Cardiac fibroblast (primary cell): ENCODE results near the gene DCDC2B.

Experiments used
- DNase-seq, 2 donors: peaks; one replicate each; pipeline versions ENCODE4 v3.0.0 to v3.0.0-alpha.2; 2010; ENCODE audit warnings: low read depth in 2 of 2
- H3K4me3 ChIP-seq, 2 donors: replicated peaks in 1 of 2; 1 replicate in 1 of 2; 2 replicates in 1 of 2; pipeline ENCODE4 v1.5.1; 2011; ENCODE audit warnings: low read depth in 2 of 2, low read length in 2 of 2, mild to moderate bottlenecking in 2 of 2, moderate library complexity in 1 of 2
- TF ChIP-seq, protein P1 (sequence below): IDR thresholded peaks from one replicate; pipeline ENCODE4 v1.5.1; 2011; ENCODE audit warnings: low read depth, mild to moderate bottlenecking, low read length, inconsistent platforms

Gene DCDC2B

DNA sequence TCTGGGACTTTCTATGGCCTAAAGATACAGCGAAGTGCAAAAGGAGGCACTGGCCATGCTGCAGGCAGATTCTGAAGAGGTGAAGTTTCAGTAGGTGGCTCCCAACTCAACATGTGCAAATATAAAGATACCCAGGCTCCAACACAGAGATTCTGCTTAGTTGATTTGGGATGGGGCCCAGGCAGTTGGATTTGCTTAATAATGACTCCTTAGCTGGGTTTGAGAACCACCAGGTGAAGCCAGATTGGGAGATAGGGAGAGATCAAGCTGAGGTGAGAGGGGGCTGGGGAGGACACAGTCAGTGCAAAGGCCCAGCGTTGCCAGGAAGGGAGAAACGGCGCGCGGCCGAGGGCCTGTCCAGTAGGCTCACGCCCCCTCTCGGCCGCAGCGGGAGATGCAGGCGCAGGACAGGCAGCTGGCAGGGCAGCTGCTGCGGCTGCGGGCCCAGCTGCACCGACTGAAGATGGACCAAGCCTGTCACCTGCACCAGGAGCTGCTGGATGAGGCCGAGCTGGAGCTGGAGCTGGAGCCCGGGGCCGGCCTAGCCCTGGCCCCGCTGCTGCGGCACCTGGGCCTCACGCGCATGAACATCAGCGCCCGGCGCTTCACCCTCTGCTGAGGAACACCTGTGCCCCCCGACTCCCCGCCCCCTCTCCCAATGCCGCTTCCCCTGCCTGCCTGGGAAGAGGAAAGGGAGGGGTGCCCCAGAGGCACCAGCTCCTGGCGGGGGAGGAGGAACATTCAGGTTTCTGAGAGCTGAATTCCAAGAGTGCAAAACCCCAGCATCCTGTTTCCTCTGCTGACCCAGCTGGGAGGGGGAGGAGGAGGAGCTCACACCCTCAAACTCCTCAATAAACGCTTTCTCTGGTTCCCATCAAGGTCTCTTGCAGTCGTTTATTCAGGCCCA, 39.3 kb downstream of the DCDC2B start:
- H3K4me3 ChIP-seq = no peak overlapping the region
- peak; percentile 67 to 75 for DNase-seq
- TF ChIP-seq, protein P1, sequence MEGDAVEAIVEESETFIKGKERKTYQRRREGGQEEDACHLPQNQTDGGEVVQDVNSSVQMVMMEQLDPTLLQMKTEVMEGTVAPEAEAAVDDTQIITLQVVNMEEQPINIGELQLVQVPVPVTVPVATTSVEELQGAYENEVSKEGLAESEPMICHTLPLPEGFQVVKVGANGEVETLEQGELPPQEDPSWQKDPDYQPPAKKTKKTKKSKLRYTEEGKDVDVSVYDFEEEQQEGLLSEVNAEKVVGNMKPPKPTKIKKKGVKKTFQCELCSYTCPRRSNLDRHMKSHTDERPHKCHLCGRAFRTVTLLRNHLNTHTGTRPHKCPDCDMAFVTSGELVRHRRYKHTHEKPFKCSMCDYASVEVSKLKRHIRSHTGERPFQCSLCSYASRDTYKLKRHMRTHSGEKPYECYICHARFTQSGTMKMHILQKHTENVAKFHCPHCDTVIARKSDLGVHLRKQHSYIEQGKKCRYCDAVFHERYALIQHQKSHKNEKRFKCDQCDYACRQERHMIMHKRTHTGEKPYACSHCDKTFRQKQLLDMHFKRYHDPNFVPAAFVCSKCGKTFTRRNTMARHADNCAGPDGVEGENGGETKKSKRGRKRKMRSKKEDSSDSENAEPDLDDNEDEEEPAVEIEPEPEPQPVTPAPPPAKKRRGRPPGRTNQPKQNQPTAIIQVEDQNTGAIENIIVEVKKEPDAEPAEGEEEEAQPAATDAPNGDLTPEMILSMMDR = peak; percentile 75

DNA sequence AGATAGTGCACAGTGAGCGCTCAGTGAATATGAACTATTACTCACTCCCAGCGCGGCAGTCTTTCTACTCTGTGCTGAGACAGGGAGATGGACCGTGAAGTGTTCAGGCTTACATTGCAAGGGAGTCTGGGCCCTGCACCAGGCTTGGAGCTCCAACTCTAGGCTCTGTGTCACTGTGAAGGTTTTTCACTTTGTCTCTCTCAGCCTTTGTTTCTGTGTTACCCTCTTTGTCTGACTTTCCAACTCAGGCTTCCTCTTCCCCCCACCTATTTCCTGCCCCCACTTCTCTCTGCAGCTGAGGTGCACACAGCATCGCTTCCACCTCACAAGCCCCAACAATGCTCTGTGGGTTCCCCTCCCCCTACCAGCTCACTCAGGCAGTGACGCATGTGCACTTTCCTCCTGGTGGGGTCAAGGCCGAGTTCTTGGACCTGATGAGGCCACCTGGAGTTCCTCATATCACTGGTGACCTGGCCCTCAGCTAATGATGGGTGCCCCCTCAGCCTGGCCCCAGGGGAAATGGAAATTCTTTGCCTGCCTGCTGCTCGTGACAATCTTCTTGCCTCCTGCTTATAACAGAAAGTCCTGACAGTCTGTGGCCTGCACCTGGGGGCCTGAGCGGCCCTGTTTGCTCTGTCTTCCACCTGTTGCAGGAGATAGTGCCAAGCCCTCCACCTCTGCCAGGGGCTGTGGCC, 41.1 kb downstream of the DCDC2B start:
- no peak overlapping the region for H3K4me3 ChIP-seq
- TF ChIP-seq, protein P1 = no peak

DNA sequence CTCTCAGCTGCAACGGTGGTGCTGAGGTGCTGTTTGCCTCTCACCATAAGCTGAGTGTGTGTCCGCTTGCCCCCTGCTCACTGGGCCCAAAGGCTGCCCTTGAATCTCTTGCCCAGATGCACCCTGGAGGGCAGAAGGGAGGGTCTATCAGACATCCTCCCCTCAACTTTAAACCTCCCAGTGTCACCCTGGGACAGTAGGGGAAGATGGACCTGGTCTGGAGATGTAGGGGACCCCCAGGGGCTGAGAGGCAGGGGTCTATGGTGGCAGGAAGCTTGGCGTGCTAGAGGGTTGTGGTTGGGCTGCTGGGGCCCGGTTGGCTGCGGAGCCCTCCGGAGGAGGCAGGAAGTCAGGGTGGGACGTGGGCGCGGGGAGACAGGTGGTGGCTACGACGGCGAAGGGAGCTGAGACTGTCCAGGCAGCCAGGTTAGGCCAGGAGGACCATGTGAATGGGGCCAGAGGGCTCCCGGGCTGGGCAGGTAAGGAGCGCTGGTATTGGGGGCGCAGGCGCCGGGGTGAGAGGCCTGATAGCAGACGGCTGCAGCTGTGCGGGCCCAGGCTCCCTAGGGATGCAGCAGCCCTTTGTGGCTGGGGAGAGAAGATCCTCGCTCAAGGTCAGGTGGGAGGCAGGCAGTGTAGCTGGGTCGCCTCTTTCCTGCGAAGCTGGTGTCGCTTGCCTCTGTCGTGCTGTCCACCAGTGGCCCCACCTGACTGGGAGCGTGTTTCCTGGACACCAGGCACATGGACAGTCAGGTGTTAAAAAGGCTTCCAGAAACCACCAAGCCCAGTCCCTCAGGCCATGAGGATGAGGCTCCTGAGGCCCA, 42.2 kb downstream of the DCDC2B start, which contains the start of gene LCK:
LCK (plus strand) TSS at position 373 of the 824 bp plus-strand sequence. CDS start 23,065 bp downstream, outside the sequence.
- TF ChIP-seq, protein P1 = no peak
- no peak for DNase-seq
- H3K4me3 ChIP-seq = no peak within 1 kb of the TSS

More for the DNA sequence above, 41.1 kb downstream of the DCDC2B start:
- DNase-seq = peak in 1 of 2 donors; percentile 58

DNA sequence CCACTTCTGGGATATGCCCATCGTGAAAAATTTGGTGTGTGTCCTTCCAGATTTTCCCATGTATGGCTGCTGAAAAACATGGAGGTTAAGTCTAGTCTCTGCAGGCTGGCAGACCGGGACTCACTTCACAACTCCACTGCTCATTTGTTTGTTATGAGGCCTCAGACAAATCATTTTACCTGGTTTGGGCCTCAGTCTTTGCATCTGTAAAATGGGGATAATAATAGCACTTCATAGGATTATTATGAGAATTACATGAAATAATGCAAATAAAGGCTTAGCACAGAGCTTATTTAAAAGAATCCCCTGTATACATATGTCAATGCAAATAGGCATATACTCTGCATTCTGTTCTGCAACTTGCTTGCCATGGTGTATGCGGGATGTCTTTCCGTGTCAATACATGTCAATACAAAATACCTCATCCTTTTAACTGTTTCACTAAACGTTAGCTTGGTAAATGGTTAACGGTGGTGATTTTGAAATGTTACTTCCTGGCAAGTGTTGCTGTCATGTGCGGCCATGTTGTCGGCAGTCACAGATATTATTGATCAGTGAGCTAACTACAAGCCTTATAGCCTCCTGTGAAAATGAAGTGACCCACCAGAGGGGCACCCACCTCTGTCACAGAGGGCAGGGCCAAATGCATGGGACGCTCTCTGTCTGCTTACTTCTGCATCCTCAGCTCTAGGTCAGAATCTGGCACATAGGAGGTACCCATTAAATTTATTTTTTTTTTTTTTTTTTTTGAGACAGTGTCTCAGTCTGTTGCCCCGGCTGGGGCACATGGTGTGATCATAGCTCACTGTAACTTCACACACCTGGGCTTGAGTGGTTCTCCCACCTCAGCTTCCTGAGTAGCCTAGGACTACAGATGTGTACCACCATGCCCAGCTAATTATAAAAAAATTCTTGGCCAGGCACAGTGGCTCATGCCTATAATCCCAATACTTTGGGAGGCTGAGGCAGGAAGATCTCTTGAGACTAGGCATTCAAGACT, 46.5 kb downstream of the DCDC2B start:
- no peak overlapping the region for H3K4me3 ChIP-seq

DNA sequence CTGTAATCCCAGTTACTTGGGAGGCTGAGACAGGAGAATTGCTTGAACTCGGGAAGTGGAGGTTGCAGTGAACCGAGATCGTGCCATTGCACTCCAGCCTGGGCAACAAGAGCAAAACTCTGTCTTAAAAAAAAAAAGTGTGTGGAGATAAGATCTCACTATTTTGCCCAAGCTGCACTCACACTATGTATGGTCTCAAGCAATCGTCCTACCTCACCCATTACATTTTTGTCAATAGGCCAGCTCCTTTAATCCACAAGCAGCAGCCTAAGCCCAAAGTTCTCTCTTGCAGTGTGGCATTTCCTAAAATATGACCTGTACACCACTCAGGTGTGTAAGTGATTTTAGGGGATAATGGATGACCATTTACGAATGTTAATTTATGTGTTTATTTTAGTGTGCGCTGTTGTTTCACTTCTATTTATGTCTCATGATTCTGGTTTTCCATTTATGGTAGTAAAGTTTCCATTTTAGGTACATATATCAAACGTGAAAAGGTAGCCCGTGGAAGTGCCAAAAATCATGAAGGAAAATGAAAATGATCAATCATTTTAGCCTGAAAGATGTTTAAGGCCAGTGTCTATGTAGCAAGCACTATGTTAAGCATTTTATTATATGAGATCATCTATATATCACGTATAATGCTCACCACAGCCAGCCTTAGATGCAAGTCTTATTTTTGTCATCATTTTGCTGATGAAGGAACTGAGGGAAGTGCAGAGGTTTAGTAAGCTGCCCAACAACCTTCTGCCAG, 47.8 kb downstream of the DCDC2B start:
- DNase-seq = no peak
- TF ChIP-seq, protein P1 = no peak
- no peak overlapping the region for H3K4me3 ChIP-seq

More for the DNA sequence above, 46.5 kb downstream of the DCDC2B start:
- no peak for DNase-seq
- TF ChIP-seq, protein P1 = no peak
